HT-29 (cell line): ENCODE measurements around the gene KCNK1. TPM values are rescaled to one million over a fixed set of nuclear protein-coding genes. Genes with fewer than 3 reads are reported as not detected.

Experiments
- DNase-seq: peaks from one replicate; pipeline ENCODE4 v3.0.0-alpha.2; 2015; ENCODE audit warnings: low spot score
- small RNA-seq: library from RNA; depleted of rRNA; stranded (forward); fragments of <200 nt; gene quantifications from one replicate; pipeline ENCODE3, GENCODE V24; 2014
- total RNA-seq: library from RNA; depleted of rRNA; stranded (reverse); fragments of >200 nt; shearing (Covaris generic); gene quantifications from 2 replicates; pipeline ENCODE4 v1.2.3, GENCODE V29; 2014

KCNK1 gene
- total RNA-seq, 1 experiment from 2014 or later, result 25.4 TPM

DNA sequence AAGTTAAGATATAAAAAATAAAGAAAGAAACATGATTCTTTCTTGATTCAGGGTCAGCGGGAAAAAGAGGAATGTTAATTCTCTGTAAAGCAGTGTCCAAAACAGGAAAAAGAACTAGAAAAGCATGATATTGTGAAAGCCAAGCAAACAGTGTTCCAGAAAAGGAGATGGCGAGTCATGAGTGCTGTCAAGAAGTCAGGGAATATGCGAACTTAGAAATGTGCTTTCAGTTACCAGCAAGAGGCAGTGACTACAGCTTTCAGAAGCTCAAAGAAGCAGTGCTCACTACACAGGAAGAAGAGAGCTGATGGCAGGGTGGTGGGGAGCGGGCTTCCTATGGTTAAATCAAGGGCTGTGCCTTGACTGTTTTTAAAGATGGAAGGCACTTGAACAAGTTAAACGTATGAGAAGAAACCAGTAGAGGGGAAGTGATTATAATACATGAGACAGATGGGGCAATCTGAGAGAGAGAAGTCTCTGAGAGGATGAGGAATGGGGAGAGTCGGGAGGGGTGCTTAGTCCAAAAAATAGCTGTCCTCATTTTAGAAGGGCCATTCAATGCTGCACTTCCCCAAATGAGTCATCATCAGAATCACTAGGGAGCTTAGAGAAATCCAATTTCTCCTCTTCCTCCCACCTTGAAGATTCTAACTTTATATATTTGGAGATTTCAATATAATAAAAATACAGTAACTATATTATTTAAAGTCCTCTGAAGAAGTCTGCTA, 90.4 kb downstream of the KCNK1 start:
- DNase-seq, result peak; percentile 24

DNA sequence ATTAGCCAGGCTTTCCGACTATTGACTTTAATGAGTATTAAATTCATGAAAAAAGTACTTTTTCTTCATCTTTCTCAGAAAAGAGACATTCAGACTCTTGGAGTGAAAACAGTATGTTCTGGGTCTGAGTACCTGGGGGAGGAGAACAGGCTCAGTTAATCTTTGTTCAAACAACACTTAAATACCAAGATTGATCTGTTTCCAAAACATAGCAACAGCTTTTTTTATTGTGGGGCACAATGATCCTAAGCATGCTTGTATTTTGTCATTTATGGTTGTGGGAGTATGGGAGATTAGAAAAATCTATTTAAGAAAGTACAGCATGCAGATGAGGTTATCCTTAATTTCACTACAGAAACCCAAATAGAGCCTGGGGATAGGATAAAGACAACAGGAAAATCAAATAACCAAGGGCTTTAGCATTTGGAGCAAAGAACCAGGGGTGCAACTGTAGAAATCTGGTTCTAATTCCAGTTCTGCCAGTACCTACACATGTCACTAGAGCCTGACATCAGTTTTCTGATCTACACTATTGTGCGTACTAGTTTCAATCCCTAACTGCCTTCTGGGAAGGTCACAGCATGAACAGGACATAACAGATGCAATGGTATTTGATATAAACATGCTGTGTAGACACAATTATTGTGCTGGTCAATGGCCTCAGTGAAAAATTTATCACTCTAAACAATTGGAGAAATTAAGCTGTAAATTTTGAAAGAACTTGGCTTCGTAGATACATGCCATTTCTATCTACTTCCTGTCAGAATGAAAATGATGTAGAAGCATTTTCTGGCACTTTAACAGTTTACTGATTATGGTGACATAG, 91.2 kb downstream of the KCNK1 start:
- DNase-seq, result peak; percentile 23

DNA sequence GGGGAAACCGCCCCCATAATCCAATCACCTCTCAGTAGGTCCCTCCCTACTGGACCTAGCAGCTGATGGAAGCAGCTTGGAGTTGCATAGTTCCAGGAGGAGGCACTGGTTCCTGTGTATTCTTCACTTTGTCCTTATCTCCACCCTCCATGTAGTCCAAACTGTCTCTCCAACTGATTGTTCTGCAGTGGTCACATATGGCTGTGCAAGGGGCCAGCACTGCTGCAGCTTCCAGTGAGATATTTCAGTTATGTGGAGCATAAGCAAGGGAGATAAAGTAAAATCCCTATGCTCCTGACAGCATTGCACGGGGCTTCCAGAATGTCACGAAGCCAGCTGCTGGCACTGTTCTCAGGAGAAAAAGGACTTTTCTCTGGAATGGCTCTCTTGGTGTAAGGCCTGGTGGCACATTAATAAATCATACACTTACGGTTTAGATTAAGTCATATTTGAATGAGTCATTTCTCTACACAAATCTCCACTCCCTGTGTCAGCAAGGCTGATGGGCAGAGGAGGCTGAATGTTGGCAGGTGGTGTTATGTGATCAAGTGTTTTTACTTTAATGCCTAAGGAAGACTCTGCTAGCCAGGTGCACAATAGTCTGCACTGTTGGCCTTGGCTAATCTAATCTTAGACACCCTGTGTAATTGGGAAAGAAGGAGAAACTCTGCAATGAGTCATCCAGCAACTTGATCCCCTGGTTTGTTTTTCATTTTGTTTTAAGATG, 93.4 kb downstream of the KCNK1 start:
- peak; percentile 82 for DNase-seq

DNA sequence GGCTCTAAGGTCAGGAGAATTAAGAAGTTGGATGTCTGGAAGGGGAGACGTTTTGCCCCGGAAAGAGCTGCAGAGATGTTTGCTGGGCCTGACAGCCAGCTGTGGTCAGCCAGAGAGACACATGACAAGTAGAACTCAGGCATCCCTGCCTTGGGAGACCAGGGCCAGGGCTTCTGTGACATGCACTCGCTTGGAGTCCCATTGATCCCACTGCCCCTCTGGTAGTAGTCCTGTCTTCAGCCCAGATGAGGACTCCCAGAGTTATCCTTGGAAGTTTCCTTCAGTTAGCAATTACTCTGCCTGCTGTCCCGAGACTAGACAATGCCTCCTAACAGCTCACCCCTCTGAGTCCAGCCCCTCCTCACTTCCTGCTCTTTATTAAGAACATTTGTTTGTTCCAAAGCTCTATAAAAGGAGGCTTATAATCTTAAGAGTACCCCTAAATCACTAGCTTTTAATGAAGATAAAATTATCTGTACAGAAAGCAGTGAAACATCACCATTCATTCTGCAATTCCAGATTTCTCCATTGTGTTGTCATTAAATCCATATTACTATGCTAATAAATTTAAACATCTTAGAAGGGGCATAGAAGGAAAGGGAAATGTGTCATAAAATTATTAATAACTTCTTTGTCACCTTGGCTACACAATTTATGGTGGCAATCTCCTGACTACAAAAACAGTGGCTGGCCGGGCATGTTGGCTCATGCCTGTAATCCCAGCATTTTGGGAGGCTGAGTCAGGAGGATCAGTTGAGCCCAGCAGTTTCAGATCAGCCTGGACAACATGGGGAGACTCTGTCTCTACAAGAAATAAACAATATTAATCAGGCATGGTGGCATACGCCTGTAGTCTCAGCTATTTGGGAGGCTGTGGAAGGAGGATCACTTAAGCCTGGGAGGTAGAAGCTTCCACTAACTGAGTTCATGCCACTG, 94.2 kb downstream of the KCNK1 start:
- DNase-seq, result no peak

DNA sequence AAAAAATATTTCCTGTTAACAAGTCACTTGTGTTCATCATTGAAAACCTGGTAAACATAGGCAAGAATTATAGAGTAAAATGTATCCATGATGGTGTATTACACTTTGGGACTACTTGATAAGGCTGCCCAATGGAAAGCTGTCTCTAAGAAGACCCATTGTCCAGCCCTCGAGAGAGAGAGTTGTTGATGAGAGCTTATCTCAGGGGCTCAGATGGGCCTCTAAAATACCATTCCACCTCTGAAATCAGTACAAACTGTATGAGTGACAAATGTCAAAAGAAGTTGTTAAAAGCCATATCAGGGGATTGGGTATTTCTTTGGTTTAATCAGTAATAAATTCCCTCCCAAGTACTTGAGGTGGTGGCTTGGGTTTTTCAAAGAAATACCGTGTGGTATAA, 96.1 kb downstream of the KCNK1 start:
- no peak for DNase-seq

DNA sequence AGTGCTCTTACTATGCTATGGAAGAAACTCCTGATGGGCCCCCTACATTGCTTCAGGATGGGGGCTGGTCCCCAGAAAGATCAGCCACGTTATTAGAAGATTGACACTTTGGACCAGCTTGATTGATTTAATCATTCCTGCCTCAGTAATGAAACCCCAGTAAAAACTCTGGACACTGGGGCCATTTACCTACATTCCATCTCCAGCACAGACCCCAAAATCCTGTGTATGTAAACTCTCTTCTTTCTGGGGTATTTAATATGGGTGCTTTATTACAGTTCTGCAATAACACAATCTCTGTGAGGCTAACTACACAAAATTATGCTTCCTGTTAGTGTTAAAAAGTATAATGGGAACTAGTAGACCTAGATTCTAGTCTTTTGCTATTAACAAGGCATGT, 96.6 kb downstream of the KCNK1 start:
- DNase-seq, result no peak

DNA sequence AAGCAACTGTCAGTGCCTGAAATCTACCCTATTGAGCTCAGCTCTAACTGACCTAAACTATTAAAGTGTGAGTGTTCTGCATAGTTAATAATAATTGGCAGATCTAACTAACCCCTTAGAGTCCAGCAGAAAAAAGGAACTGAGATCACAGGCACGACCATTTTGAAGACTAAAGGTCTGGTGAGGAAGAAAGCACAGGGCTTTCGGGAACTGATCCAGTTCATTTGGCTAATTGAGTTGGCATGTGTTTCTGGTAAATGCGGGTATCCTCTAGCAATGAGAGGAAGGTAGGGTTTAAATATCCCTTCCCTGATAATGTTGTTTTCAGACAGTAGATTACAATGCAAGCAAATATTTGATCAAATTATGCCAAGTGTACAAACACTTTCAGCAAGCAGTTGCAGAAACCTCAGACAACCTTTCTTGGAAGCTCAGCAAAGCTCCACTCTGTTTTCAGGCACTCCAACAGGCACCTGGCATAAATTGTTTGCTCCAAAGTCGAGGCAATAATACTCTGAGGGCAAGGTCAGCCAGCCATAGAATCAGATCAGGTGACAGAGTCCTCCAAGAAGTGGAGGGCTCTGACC, 100.8 kb downstream of the KCNK1 start:
- DNase-seq, result no peak

DNA sequence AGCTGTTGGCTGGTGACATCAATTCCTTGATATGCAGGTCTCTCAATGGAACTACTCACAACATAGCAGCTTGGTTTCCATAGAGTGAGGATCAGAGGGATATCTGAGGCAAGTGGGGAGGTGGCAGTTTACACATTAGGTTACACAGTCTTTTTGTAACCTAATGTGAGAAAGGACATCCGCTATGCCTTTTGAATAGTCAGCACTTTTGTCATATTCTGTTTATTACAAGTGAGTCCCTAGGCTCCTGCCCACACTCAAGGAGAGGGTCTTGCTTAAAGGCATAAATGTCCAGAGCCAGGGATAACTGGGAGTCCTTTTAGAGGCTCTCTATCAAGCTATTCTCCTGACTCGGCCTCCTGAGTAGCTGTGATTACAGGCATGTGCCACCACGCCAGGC, 104.2 kb downstream of the KCNK1 start:
- DNase-seq, result no peak

DNA sequence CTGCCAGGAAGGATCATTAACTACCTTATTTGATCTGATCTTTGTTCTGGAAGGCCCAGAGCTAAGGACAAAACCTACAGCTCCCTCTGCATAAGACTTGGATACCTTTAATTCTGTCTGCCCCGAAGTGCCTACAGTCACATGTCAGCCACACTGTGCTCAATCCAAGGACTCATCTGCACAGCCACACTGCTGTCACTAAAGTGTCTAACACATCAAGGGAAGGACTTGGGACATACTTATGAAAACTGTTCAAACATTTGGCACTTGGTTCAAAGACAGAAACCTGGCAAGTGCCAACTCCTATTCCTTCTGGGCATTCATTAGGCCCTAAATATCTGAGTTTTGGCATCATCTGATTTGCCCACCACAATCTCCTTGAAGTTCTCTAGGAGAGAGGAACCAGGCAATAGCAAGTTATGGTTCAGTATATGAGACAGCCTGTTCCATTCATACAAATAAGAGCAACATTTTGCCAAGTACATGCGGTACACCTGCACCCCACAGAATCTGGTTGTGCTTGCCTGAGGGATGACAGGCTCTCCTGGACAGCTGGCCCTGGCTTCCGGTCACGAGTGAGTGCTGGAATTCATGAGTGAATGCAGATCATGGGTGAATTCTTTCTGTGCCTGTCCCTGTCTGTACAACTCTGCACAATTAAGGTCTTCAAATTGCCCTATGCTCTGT, 105.9 kb downstream of the KCNK1 start:
- DNase-seq, result no peak

DNA sequence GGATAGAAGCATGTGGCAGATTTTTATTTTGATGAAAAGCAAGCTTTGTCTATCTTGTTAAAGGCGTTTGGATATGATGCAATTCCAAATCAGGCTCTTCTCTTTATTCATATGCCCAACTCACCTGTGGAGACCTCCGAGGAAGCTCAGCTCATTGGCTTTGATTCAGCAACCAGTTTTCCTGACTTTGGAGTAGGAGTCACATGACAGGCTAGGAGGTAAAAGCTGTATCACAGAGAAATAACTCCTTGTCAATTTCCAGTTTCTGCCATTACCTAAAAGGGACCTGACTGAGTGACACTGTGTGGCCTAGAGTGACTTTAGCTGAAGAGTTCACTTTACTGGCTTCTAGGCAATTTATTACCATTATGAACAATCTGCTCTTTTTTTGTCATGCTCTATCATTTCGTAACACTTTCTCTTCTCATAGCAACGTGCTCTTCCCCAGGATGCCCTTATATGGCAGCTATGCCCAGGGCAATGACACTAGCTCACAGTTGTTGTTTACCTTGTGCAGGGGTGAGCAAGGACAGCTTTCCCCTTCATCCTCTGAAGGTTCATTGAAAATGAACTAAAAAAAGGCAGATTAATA, 107.2 kb downstream of the KCNK1 start:
- DNase-seq, result peak; percentile 9

Small RNAs within 50 kb of the gene (small RNA-seq; reads per million reads assigned to genes)
- not detected for gene MIR4427
